GM12801 (cell line): Measurements from ENCODE around the gene LRBA.

Experiments used
- CTCF ChIP-seq: IDR thresholded peaks from one replicate; pipeline ENCODE4 v1.5.1; 2011; ENCODE audit warnings: control low read depth; ENCODE audit not compliant: insufficient read length; ENCODE audit errors: extremely low read depth

LRBA gene

GRCh38 chr4:150970685-150971151, 44.4 kb downstream of the LRBA start:
- TF ChIP-seq CTCF, result no peak

- TF ChIP-seq CTCF, result no peak
Observed at GRCh38 chr4:150964754-150965153, 50.3 kb downstream of the LRBA start.

GRCh38 chr4:150962245-150962644, 52.8 kb downstream of the LRBA start:
- no peak for TF ChIP-seq CTCF

- no peak for TF ChIP-seq CTCF
Observed at GRCh38 chr4:150961566-150961965, 53.5 kb downstream of the LRBA start.

- TF ChIP-seq CTCF, result no peak
Observed at GRCh38 chr4:150960818-150961217, 54.3 kb downstream of the LRBA start.

- TF ChIP-seq CTCF, result no peak
Observed at GRCh38 chr4:150960079-150960478, 55.0 kb downstream of the LRBA start.

GRCh38 chr4:150952167-150952845, 62.8 kb downstream of the LRBA start:
- TF ChIP-seq CTCF, result no peak
